NCI-H1694 treated with DMSO at 0.1 percent for 48 hours (cell line): ENCODE results near the gene FARP1.

ENCODE experiments used
- DNase-seq: peaks from one replicate; lab custom pipeline; 2025; lab: John Stamatoyannopoulos, UW

The FARP1 gene

GRCh38 chr13:98332222-98332621, 189.3 kb downstream of the FARP1 start:
- DNase-seq = no peak

- no peak for DNase-seq
These were observed 189.8 kb downstream of the FARP1 start for GRCh38 chr13:98332691-98333090.

- no peak for DNase-seq
These were observed 190.6 kb downstream of the FARP1 start for GRCh38 chr13:98333486-98333885.

DNA sequence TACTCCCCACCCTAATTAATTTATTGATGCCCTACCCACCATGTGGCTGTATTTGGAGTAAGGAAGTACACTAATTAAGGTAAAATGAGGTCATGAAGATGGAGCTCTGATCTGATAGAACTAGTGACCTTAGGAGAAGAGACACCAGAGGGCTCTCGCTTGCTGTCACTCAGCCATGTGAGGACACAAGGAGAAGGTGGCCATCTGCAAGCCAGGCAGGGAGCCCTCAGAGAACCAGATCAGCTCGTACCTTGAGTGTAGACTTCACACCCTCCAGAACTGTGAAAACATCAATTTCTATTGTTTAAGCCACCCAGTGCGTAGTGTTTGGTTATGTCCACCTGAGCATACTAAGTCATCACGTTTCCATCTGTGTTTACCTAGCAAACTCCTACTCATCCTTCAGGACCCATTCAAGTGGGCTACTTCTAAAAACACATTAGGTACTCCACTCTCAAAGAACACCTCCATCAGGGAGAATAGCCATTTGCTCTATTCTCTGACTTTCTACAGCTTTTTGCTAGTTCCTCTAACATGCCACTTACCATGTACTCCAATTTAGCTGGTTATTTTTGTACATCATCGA, 191.8 kb downstream of the FARP1 start:
- DNase-seq = no peak

DNA sequence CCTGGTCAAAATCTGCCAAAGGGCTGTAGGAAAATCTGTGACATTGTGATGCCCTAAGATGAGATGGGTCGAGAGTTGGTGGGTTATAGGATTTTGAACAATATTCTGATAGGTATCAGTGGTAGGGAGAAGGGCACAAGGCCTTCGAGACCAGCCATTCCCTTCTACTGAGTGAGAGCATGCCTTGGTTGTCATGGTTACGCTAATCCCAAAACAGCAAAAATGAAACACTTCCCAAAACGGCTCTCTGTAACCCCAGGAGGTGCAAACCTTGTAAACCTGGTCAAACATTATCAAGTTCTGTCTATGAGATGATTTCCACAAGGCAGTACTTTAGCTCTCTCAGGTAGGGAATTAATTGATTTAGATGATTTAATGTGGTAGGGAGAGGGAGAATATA, 192.8 kb downstream of the FARP1 start:
- DNase-seq = no peak

GRCh38 chr13:98338310-98338709, 195.4 kb downstream of the FARP1 start:
- no peak for DNase-seq

DNA sequence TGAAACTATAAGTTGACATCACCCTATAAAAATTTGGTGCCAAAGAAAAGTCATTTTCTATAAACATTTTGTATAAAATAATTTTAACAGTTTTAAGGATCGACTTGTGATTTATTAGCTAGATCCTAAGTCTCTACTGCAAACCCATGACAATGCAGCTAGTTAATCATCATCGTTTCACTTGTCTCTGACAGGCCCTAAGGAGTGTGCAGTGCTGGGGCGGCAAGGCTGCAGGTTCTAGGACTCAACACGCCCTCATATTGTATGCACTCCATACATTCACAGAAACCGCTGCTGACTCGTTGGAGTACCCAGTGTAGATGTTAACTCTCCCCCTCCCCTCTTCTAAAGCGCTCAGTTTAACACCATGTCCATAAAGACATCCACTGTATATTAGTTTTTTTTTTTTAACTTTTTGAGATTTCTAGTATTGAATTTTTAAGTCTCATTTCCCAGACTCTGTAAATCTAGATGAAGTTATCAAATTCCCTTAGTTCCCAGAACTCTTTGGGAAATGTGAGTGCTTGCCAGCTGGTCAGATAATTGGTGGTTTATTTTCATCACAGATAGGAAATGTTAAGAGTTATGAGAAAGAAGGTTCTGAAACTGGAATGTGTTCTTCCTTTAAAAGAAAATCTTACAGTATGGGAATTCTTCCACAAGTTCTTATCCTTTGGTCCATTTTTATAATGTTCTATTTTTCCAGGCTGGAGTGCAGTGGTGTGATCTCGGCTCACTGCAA, 197.0 kb downstream of the FARP1 start:
- no peak for DNase-seq

DNA sequence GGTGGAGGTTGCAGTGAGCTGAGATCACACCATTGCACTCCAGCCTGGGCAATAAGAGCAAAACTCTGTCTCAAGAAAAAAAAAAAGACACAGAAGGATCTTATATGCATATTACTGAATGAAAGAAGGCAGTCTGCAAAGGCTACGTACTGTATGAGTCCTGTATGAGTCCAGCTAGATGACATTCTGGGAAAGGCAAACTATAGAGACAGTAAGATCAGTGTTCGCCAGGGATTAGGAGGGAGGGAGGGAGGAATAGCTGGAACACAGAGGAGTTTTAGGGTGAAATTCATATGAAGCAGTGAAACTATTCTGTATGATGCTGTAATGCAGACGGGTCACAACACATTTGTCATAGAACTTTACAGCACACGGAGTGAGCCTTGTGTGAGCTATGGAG, 200.1 kb downstream of the FARP1 start:
- DNase-seq = no peak

DNA sequence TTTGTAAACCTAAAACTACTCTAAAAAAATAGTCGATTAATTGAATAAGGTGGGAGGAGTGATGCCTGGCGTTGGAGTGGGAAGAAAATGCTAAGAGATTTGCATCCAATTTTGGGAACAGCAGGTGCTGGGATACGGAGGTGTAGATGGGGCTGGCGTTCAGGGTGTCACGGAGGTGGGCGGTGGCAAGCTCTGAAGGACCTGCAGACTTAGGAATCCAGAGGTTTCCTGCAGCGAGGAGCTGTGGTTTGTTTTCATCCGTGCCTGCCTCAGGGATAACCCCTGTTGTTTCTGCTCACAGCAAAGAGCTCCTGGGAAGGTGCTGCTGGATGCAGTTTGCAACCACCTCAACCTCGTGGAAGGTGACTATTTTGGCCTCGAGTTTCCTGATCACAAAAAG, 200.6 kb downstream of the FARP1 start:
- DNase-seq = no peak

GRCh38 chr13:98344392-98344791, 201.5 kb downstream of the FARP1 start:
- no peak for DNase-seq

DNA sequence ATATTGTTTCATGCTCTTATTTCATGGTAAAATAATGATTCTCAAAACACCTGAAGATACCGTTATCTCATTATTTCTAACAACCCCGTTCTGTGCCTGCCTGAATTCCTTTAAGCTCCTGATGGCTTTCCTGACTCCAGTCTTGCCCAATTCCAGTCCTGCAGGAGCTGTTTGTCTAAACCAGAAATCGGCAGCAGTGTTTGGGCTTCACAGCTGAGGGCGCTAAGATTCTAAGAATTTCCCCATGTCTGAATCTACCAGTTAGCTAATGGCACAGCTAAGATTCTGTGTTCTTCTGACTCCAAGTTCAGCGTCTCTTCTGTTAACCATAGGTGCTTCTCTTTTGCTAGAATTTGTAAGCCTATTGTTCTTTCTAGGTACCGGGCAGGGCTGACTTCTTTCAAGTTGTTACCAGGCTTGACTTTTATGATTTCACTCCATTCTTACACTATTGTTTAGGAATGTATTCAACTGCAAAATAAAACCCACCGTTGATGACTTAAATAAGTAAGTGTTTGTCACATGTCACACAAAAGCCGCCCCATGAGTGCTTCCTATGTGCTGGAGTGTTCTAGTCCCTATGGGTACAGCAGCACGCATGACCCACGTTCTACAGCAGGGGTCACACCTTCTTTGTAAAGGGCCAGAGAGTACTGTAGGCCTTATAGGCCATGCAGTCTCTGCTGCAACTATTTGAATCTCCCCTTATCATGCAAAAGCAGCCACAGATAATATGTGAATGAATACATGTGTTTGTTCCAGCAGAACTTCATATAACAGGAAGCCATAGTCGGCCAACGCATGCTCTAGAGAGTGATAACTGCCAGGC, 202.4 kb downstream of the FARP1 start:
- DNase-seq = no peak

- DNase-seq = no peak
These were observed 204.2 kb downstream of the FARP1 start for GRCh38 chr13:98346904-98347636.

DNA sequence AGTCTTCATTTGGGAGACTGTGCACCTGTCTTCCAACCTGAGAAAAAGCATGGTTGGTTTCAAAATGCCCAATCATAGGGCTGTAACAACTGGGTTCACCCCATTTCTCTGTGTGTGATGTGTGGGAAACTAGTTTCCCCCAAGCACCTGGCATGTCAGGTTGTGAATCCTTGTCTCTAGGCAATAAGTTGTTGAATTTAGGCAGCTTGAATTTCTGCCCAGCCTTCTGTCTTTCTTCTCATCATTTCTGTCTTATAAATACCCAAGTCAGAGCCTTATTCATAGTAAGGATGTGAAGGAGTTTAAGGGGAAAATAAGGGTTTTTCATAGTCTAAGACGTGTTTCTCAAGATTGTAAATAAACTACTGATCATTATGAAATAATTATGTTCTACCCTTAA, 204.9 kb downstream of the FARP1 start:
- DNase-seq = no peak

GRCh38 chr13:98348466-98349200, 205.7 kb downstream of the FARP1 start:
- no peak for DNase-seq

- DNase-seq = no peak
These were observed 206.9 kb downstream of the FARP1 start for GRCh38 chr13:98349731-98350305.

- DNase-seq = no peak
These were observed 207.9 kb downstream of the FARP1 start for GRCh38 chr13:98350746-98351330.

- DNase-seq = no peak
These were observed 208.7 kb downstream of the FARP1 start for GRCh38 chr13:98351636-98352035.

GRCh38 chr13:98352226-98352625, 209.3 kb downstream of the FARP1 start:
- DNase-seq = no peak

DNA sequence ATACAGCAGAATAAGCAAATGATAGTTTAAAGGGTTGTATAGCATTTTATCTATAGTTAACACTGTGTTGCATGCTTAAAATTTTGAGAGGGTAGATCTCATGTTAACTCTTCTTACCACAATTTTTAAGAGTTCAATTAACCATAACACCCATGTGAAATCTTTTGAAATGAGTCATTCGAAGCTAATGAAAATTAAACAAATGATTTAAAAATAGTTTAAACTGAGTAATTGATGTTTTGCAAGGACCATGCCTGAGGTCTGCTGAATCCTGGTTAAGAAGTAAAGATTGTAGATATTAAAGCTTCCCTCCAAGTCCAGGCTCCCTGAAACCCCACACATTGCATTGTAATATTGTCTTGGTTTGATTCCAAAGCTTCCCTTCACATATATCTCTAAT, 210.9 kb downstream of the FARP1 start:
- no peak for DNase-seq

- DNase-seq = no peak
These were observed 216.0 kb downstream of the FARP1 start for GRCh38 chr13:98358937-98359336.

DNA sequence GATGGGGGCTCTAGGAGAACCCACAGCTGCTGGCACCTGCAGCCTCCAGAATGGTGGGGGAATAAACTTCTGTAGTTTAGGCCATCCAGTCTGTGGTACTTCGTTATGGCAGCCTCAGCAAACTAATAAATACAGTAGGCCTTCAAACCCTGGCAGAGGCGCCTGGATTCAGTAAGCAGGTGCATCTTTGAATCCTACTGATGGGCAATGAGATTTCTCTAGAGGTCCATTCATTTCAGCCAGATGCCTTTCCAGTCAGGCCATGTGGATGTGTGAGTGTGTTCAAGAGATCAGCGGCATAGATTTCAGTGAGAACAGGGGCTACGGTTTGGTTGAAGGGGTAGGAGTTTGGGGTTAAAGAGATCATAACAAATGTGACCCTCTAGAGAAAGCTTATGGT, 217.7 kb downstream of the FARP1 start:
- no peak for DNase-seq
